Loucy (cell line): ENCODE results near the gene NIPSNAP3A.

Source experiments
- EZH2phosphoT487 ChIP-seq: fragments of 200-600 bp; IDR thresholded peaks from 2 replicates; pipeline ENCODE4 v1.6.1; 2018; ENCODE audit warnings: antibody characterized with exemption, mild to moderate bottlenecking, moderate library complexity, borderline replicate concordance
- TF ChIP-seq, protein P1 (sequence below): fragments of 200-600 bp; sonication (generic); conservative IDR thresholded peaks from 2 replicates; pipeline ENCODE4 v1.5.1; 2014; ENCODE audit warnings: mild to moderate bottlenecking, antibody characterized with exemption, low read length

DNA sequence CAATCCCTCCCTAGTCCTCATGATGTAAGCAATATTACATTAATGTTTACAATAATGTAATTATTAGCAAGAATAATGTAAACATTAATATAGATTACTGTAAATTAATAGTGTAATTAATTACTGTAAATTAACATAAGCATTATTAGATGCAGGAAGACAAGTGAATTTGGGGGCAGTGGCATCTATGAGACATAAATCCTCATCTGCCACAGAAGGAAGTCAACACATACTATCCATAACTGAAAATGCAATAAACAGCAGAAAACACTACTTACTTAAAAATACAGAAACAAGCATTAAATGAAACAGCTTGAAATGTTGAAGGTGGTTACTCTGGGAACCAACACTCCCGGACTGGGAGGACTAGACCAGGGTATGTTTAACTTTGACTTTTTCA is 685 bp upstream of the NIPSNAP3A start:
- TF ChIP-seq, protein P1, sequence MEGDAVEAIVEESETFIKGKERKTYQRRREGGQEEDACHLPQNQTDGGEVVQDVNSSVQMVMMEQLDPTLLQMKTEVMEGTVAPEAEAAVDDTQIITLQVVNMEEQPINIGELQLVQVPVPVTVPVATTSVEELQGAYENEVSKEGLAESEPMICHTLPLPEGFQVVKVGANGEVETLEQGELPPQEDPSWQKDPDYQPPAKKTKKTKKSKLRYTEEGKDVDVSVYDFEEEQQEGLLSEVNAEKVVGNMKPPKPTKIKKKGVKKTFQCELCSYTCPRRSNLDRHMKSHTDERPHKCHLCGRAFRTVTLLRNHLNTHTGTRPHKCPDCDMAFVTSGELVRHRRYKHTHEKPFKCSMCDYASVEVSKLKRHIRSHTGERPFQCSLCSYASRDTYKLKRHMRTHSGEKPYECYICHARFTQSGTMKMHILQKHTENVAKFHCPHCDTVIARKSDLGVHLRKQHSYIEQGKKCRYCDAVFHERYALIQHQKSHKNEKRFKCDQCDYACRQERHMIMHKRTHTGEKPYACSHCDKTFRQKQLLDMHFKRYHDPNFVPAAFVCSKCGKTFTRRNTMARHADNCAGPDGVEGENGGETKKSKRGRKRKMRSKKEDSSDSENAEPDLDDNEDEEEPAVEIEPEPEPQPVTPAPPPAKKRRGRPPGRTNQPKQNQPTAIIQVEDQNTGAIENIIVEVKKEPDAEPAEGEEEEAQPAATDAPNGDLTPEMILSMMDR = no peak
- no peak for TF ChIP-seq EZH2phosphoT487
